Osteoblast (primary cell): ENCODE results near the gene RNF167. TPM values are rescaled to one million over a fixed set of nuclear protein-coding genes. Genes with fewer than 3 reads are reported as not detected.

Source experiments
- DNase-seq: peaks from one replicate; pipeline ENCODE4 v3.0.0; 2011; ENCODE audit warnings: low spot score, mixed read lengths; ENCODE audit not compliant: insufficient read length; ENCODE audit errors: missing footprints
- H2AFZ ChIP-seq: 2 replicates; pipeline ENCODE4 v1.6.0; 2011; ENCODE audit warnings: mild to moderate bottlenecking, low read length
- H3K27ac ChIP-seq: 2 replicates; pipeline ENCODE4 v1.5.1; 2011; ENCODE audit warnings: mild to moderate bottlenecking, low read depth, low read length, moderate library complexity
- H3K27me3 ChIP-seq: 2 replicates; pipeline ENCODE4 v1.6.0; 2012; ENCODE audit warnings: mild to moderate bottlenecking, control low read depth, inconsistent platforms, low read length, moderate library complexity; ENCODE audit not compliant: insufficient read depth
- H3K36me3 ChIP-seq: 2 replicates; pipeline ENCODE4 v1.5.1; 2011; ENCODE audit warnings: mild to moderate bottlenecking, low read length, control low read depth, moderate library complexity; ENCODE audit not compliant: insufficient read depth
- H3K4me1 ChIP-seq: 2 replicates; pipeline ENCODE4 v1.5.1; 2011; ENCODE audit warnings: mild to moderate bottlenecking, low read length, control low read depth, moderate library complexity; ENCODE audit not compliant: insufficient read depth
- H3K4me2 ChIP-seq: 2 replicates; pipeline ENCODE4 v1.6.0; 2011; ENCODE audit warnings: mild to moderate bottlenecking, low read length; ENCODE audit not compliant: insufficient read depth
- H3K4me3 ChIP-seq: fragments of 200-600 bp; sonication (generic); 3 replicates; pipeline ENCODE4 v1.5.1; 2012; ENCODE audit warnings: mild to moderate bottlenecking, low read length, inconsistent platforms; ENCODE audit not compliant: insufficient read depth
- H3K79me2 ChIP-seq: 2 replicates; pipeline ENCODE4 v1.6.0; 2012; ENCODE audit warnings: mild to moderate bottlenecking, low read length, control low read depth, inconsistent platforms; ENCODE audit not compliant: insufficient read depth
- H3K9me3 ChIP-seq: 2 replicates; pipeline ENCODE4 v1.5.1; 2011; ENCODE audit warnings: low read depth, low read length, control low read depth
- H4K20me1 ChIP-seq: 2 replicates; pipeline ENCODE4 v1.6.0; 2012; ENCODE audit warnings: mild to moderate bottlenecking, low read length, control low read depth; ENCODE audit not compliant: insufficient read depth
- CTCF ChIP-seq: IDR thresholded peaks from 2 replicates; pipeline ENCODE4 v1.5.1; 2011; ENCODE audit warnings: mild to moderate bottlenecking, low read depth, low read length, moderate library complexity; ENCODE audit errors: extremely low read depth
- total RNA-seq: library from RNA; depleted of rRNA; stranded (reverse); fragments of >200 nt; gene quantifications from 2 replicates; pipeline ENCODE4 v1.2.3, GENCODE V29; 2012

Gene RNF167
- total RNA-seq, 1 donor, result 25.3 TPM

GRCh38 chr17:4928881-4929280 is 11.2 kb upstream of the RNF167 start:
- H3K27ac ChIP-seq, result no peak overlapping the region
- H3K79me2 ChIP-seq, result peaks cover 3% of the 10 kb centered on the region
- no peak overlapping the region for H3K4me2 ChIP-seq
- H3K27me3 ChIP-seq, result no peaks in the 10 kb centered on the region
- no peak for TF ChIP-seq CTCF
- H2AFZ ChIP-seq, result no peak overlapping the region
- peaks cover 4% of the 10 kb centered on the region for H3K4me1 ChIP-seq
- H4K20me1 ChIP-seq, result no peaks in the 10 kb centered on the region
- no peaks in the 10 kb centered on the region for H3K9me3 ChIP-seq
- H3K36me3 ChIP-seq, result peaks cover 4% of the 10 kb centered on the region
- DNase-seq, result no peak
- no peak overlapping the region for H3K4me3 ChIP-seq

- Histone ChIP-seq H4K20me1 (no peaks in the 10 kb centered on the region), H3K36me3 (peaks cover 11% of the 10 kb centered on the region), H3K27me3 (no peaks in the 10 kb centered on the region), H3K9me3 (no peaks in the 10 kb centered on the region), H3K4me2 (no peak within 1 kb of the TSS), H3K27ac (no peak within 1 kb of the TSS), H3K4me1 (peaks cover 12% of the 10 kb centered on the region), H3K4me3 (no peak within 1 kb of the TSS), H2AFZ (no peak within 1 kb of the TSS), H3K79me2 (peaks cover 3% of the 10 kb centered on the region)
- peak; percentile 44 for DNase-seq
- TF ChIP-seq CTCF, result no peak
Observed at GRCh38 chr17:4931963-4932362, 8.1 kb upstream of the RNF167 start, which contains the start of gene GP1BA. Gene GP1BA (plus strand): TSS chr17:4932277. CDS start chr17:4932605, 328 bp downstream.

GRCh38 chr17:4932756-4933155 is 7.3 kb upstream of the RNF167 start:
- TF ChIP-seq CTCF, result no peak

GRCh38 chr17:4933646-4934045 is 6.4 kb upstream of the RNF167 start:
- TF ChIP-seq CTCF, result no peak
- Histone ChIP-seq H3K9me3 (no peaks in the 10 kb centered on the region), H3K27me3 (no peaks in the 10 kb centered on the region), H2AFZ (peak overlapping the region; percentile 77), H3K36me3 (peaks cover 26% of the 10 kb centered on the region), H3K4me1 (peaks cover 15% of the 10 kb centered on the region), H3K27ac (no peak overlapping the region), H3K4me2 (peak overlapping the region; percentile 77), H4K20me1 (peaks cover 1% of the 10 kb centered on the region), H3K79me2 (peaks cover 13% of the 10 kb centered on the region), H3K4me3 (peak overlapping the region; percentile 61)
- peak; percentile 23 for DNase-seq

More at GRCh38 chr17:4932756-4933155, 7.3 kb upstream of the RNF167 start:
- H3K9me3 ChIP-seq, result no peaks in the 10 kb centered on the region
- H3K4me2 ChIP-seq, result no peak overlapping the region
- H3K4me1 ChIP-seq, result peaks cover 12% of the 10 kb centered on the region
- H2AFZ ChIP-seq, result no peak overlapping the region
- H3K27me3 ChIP-seq, result no peaks in the 10 kb centered on the region
- no peaks in the 10 kb centered on the region for H4K20me1 ChIP-seq
- H3K27ac ChIP-seq, result no peak overlapping the region
- peaks cover 18% of the 10 kb centered on the region for H3K36me3 ChIP-seq
- no peak for DNase-seq
- no peak overlapping the region for H3K4me3 ChIP-seq
- peaks cover 4% of the 10 kb centered on the region for H3K79me2 ChIP-seq
